ENCODE measurements around the gene WDR90. TPM values are rescaled to one million over a fixed set of nuclear protein-coding genes. Genes with fewer than 3 reads are reported as not detected.
A peak's percentile ranks its signal among the peaks of the same experiment; 100 is the strongest.

WDR90 gene
- total and polyA plus RNA-seq, 8 donors, result 14.7 to 91.3 (median 22.3) TPM

DNA sequence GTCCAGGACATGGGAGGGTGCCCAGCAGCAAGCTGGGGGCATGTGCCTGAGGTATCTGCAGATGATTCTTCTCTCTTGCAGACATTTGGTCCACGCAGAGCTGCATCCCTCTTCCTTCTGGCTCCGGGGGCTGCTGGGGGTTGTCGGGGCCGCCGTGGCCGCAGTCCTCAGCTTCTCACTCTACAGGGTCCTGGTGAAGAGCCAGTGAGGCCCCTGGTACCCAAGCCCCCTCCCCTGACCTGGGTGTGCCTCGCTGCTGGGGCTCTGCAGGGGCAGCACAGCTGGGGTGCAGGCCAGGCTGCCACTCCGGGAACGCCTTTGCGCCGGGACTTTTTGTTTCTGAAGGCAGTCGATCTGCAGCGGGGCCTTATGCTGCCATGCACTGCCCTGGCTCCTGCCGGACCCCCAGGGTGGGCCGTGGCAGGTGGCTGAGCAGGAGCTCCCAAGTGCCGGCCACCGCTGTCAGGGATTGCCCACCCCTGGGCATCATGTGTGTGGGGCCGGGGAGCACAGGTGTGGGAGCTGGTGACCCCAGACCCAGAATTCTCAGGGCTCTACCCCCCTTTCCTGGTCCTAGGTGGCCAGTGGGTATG lies 24.3 kb downstream of the WDR90 start:
- Histone ChIP-seq H3K27ac (no peak overlapping the region), H3K4me1 (peaks cover 0 to 5% (median 5%) of the 10 kb centered on the region in 3 donors), H3K36me3 (peaks cover 6 to 35% (median 32%) of the 10 kb centered on the region in 3 donors), H3K27me3 (no peaks in the 10 kb centered on the region), H3K9me3 (no peaks in the 10 kb centered on the region), H3K4me3 (no peak overlapping the region)
- ATAC-seq (no peak), FAIRE-seq (no peak), DNase-seq (peak in 1 of 6 donors; percentile 73)
- intact Hi-C loops (cut with DNase I), result no loop called here
- 93 to 95% methylated on average over 17 to 18 of the region's 18 CpGs for WGBS, 2 donors
- TF ChIP-seq, protein P1, sequence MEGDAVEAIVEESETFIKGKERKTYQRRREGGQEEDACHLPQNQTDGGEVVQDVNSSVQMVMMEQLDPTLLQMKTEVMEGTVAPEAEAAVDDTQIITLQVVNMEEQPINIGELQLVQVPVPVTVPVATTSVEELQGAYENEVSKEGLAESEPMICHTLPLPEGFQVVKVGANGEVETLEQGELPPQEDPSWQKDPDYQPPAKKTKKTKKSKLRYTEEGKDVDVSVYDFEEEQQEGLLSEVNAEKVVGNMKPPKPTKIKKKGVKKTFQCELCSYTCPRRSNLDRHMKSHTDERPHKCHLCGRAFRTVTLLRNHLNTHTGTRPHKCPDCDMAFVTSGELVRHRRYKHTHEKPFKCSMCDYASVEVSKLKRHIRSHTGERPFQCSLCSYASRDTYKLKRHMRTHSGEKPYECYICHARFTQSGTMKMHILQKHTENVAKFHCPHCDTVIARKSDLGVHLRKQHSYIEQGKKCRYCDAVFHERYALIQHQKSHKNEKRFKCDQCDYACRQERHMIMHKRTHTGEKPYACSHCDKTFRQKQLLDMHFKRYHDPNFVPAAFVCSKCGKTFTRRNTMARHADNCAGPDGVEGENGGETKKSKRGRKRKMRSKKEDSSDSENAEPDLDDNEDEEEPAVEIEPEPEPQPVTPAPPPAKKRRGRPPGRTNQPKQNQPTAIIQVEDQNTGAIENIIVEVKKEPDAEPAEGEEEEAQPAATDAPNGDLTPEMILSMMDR (IDR thresholded peaks at IDR 0.05), result no peak

GRCh38 chr16:674214-674881 lies 25.2 kb downstream of the WDR90 start:
- peak in 1 of 4 donors; percentile 5 for ATAC-seq
- no peak for FAIRE-seq
- intact Hi-C loops (cut with DNase I), result no loop called here
- WGBS, 2 donors, result 65 to 67% methylated on average over 21 to 22 of the region's 22 CpGs
- Histone ChIP-seq H3K9me3 (no peaks in the 10 kb centered on the region), H3K27me3 (no peaks in the 10 kb centered on the region), H3K4me3 (no peak overlapping the region), H3K4me1 (no peaks in the 10 kb centered on the region), H3K27ac (no peak overlapping the region), H3K36me3 (peaks cover 6 to 35% (median 32%) of the 10 kb centered on the region in 3 donors)
- TF ChIP-seq, protein P1 (IDR thresholded peaks at IDR 0.05), result no peak
- peak in 2 of 6 donors; percentile 32 to 79 for DNase-seq

- no peak within 1 kb of the TSS for H3K27ac ChIP-seq
- FAIRE-seq (no peak), DNase-seq (peak in 3 of 6 donors; percentile 53 to 87 (median 76)), ATAC-seq (no peak)
- TF ChIP-seq, protein P1 (IDR thresholded peaks at IDR 0.05), result no peak
- peaks cover 0 to 28% (median 27%) of the 10 kb centered on the region in 3 donors for H3K36me3 ChIP-seq
- intact Hi-C loops (cut with DNase I), result no loop called here
- H3K4me1 ChIP-seq, result no peaks in the 10 kb centered on the region
- WGBS, 2 donors, result 9 to 16% methylated on average over 31 to 73 of the region's 73 CpGs
- no peaks in the 10 kb centered on the region for H3K9me3 ChIP-seq
- H3K27me3 ChIP-seq, result no peaks in the 10 kb centered on the region
- peak within 1 kb of the TSS in 2 of 4 donors; percentile 30 to 35 for H3K4me3 ChIP-seq
These were observed 26.1 kb downstream of the WDR90 start, which contains the start of gene RHBDL1 for GRCh38 chr16:674968-675883. Gene RHBDL1, plus strand, starts transcription at chr16:675671. Its CDS starts 120 bp downstream, at chr16:675791.

GRCh38 chr16:675884-676564 lies 26.9 kb downstream of the WDR90 start:
- TF ChIP-seq, protein P1 (IDR thresholded peaks at IDR 0.05), result no peak
- FAIRE-seq (no peak), ATAC-seq (no peak), DNase-seq (peak in 1 of 6 donors; percentile 87)
- Histone ChIP-seq H3K27ac (no peak overlapping the region), H3K9me3 (no peaks in the 10 kb centered on the region), H3K4me3 (peak overlapping the region in 2 of 4 donors; percentile 30 to 35), H3K27me3 (no peaks in the 10 kb centered on the region), H3K4me1 (peaks cover under 1 to 2% (median 1%) of the 10 kb centered on the region in 3 donors), H3K36me3 (peaks cover 0 to 21% (median 20%) of the 10 kb centered on the region in 3 donors)
- intact Hi-C loops (cut with DNase I), result no loop called here
- 42 to 46% methylated on average over 24 to 25 of the region's 25 CpGs for WGBS, 2 donors
